GM23248 (cell line): Measurements from ENCODE around the gene GINS2.

Experiments used
- EZH2 ChIP-seq: fragments of 200-600 bp; sonication (generic); IDR thresholded peaks from 2 replicates; pipeline ENCODE4 v1.6.1; 2018; ENCODE audit warnings: antibody characterized with exemption, mild to moderate bottlenecking; ENCODE audit not compliant: insufficient read depth, poor library complexity, severe bottlenecking
- EZH2phosphoT487 ChIP-seq: fragments of 200-600 bp; sonication (generic); IDR thresholded peaks from 2 replicates; pipeline ENCODE4 v1.6.1; 2018; ENCODE audit warnings: antibody characterized with exemption, moderate library complexity, mild to moderate bottlenecking, low read depth; ENCODE audit not compliant: insufficient read depth

DNA sequence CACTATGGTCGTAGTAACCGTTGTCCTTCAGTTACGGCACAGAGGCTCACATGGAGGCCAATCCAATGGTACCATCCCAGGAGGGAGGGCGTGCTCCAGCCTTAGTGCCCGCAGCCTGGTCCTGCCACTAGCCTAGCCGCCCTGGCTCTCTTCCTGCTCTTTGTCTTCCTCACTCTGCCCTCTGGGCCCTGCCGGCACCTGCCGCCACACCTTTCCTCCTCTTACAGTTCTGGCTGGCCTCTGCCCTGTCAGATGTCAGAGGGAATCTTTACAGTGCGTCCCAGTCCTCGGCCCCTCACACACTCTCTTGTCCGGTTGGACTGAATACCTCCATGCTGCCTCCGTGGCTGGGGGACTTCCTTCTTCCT, 23.4 kb downstream of the GINS2 start:
- TF ChIP-seq EZH2 (no peak), EZH2phosphoT487 (no peak)
